ENCODE results near the gene PRKCA.

PRKCA gene

GRCh38 chr17:66637491-66637890, 335.1 kb downstream of the PRKCA start:
- no peak overlapping the region for H3K14ac ChIP-seq (ENCODE audit: low read length)
- H2AFZ ChIP-seq (ENCODE audit: low read length): no peak overlapping the region
- H2BK5ac ChIP-seq (ENCODE audit: low read length): no peak overlapping the region
- H2AK5ac ChIP-seq (ENCODE audit: low read depth, low read length): no peak overlapping the region
- H2BK15ac ChIP-seq (ENCODE audit: low read length): no peak overlapping the region
- H3K4me2 ChIP-seq (ENCODE audit: insufficient read depth, low read length, poor library complexity, severe bottlenecking): no peak overlapping the region
- no peaks in the 10 kb centered on the region for H3K4me1 ChIP-seq (ENCODE audit: control insufficient read depth in 2 of 2, insufficient read depth in 1 of 2, low read depth in 1 of 2, low read length in 2 of 2)
- no peaks in the 10 kb centered on the region for H3K27me3 ChIP-seq (ENCODE audit: control insufficient read depth in 3 of 3, insufficient read depth in 3 of 3, low read depth in 1 of 3, low read length in 3 of 3)
- no peak overlapping the region for H3K23ac ChIP-seq (ENCODE audit: low read depth, low read length, poor library complexity)
- H3K4me3 ChIP-seq (ENCODE audit: low read length in 2 of 2): no peak overlapping the region
- no peak for DNase-seq (ENCODE audit: low spot score)
- H2BK12ac ChIP-seq (ENCODE audit: low read length): no peak overlapping the region
- no peaks in the 10 kb centered on the region for H3K36me3 ChIP-seq (replicated peaks in 1 of 2; ENCODE audit: control insufficient read depth in 2 of 2, insufficient read depth in 2 of 2, low read length in 2 of 2)
- H3K9me3 ChIP-seq (replicated peaks in 1 of 2; ENCODE audit: control insufficient read depth in 2 of 2, insufficient read depth in 1 of 2, low read depth in 1 of 2, low read length in 2 of 2): no peaks in the 10 kb centered on the region
- H2BK120ac ChIP-seq (ENCODE audit: low read depth, low read length): no peak overlapping the region
- H3K27ac ChIP-seq (replicated peaks; ENCODE audit: low read length): no peak overlapping the region
- no peak overlapping the region for H3K18ac ChIP-seq (ENCODE audit: low read length)
- no peaks in the 10 kb centered on the region for H3K79me1 ChIP-seq (ENCODE audit: low read depth, low read length)
- no peak overlapping the region for H4K91ac ChIP-seq (ENCODE audit: low read depth, low read length, poor library complexity)
- H4K8ac ChIP-seq (ENCODE audit: low read depth, low read length): no peak overlapping the region
- H3K4ac ChIP-seq (ENCODE audit: low read length): no peak overlapping the region
- H3K9ac ChIP-seq (ENCODE audit: low read depth, low read length, poor library complexity): no peak overlapping the region
- no CpG with 5 or more reads among the region's 6 CpGs for WGBS, 2 donors (ENCODE audit: extremely low coverage in 2 of 2, insufficient read length in 2 of 2, insufficient replicate concordance in 1 of 2)

- no peaks in the 10 kb centered on the region for H3K36me3 ChIP-seq (replicated peaks in 1 of 2; ENCODE audit: control insufficient read depth in 2 of 2, insufficient read depth in 2 of 2, low read length in 2 of 2)
- no peak overlapping the region for H3K4me2 ChIP-seq (ENCODE audit: insufficient read depth, low read length, poor library complexity, severe bottlenecking)
- H2BK15ac ChIP-seq (ENCODE audit: low read length): no peak overlapping the region
- no peak overlapping the region for H3K4ac ChIP-seq (ENCODE audit: low read length)
- no peak overlapping the region for H2BK12ac ChIP-seq (ENCODE audit: low read length)
- H2AK5ac ChIP-seq (ENCODE audit: low read depth, low read length): no peak overlapping the region
- no peak overlapping the region for H3K27ac ChIP-seq (replicated peaks; ENCODE audit: low read length)
- no peak overlapping the region for H2BK5ac ChIP-seq (ENCODE audit: low read length)
- no peak overlapping the region for H3K23ac ChIP-seq (ENCODE audit: low read depth, low read length, poor library complexity)
- peaks cover 3 to 5% of the 10 kb centered on the region in 2 donors for H3K4me1 ChIP-seq (ENCODE audit: control insufficient read depth in 2 of 2, insufficient read depth in 1 of 2, low read depth in 1 of 2, low read length in 2 of 2)
- no peak overlapping the region for H2AFZ ChIP-seq (ENCODE audit: low read length)
- no peak overlapping the region for H3K18ac ChIP-seq (ENCODE audit: low read length)
- H3K14ac ChIP-seq (ENCODE audit: low read length): no peak overlapping the region
- H3K79me1 ChIP-seq (ENCODE audit: low read depth, low read length): no peaks in the 10 kb centered on the region
- no peaks in the 10 kb centered on the region for H3K9me3 ChIP-seq (replicated peaks in 1 of 2; ENCODE audit: control insufficient read depth in 2 of 2, insufficient read depth in 1 of 2, low read depth in 1 of 2, low read length in 2 of 2)
- no CpG with 5 or more reads among the region's 9 CpGs for WGBS, 2 donors (ENCODE audit: extremely low coverage in 2 of 2, insufficient read length in 2 of 2, insufficient replicate concordance in 1 of 2)
- H3K4me3 ChIP-seq (ENCODE audit: low read length in 2 of 2): no peak overlapping the region
- H3K9ac ChIP-seq (ENCODE audit: low read depth, low read length, poor library complexity): no peak overlapping the region
- H3K27me3 ChIP-seq (ENCODE audit: control insufficient read depth in 3 of 3, insufficient read depth in 3 of 3, low read depth in 1 of 3, low read length in 3 of 3): no peaks in the 10 kb centered on the region
- no peak overlapping the region for H4K8ac ChIP-seq (ENCODE audit: low read depth, low read length)
- no peak for DNase-seq (ENCODE audit: low spot score)
- no peak overlapping the region for H4K91ac ChIP-seq (ENCODE audit: low read depth, low read length, poor library complexity)
- H2BK120ac ChIP-seq (ENCODE audit: low read depth, low read length): no peak overlapping the region
These were observed 336.5 kb downstream of the PRKCA start for GRCh38 chr17:66638707-66639479.

- Histone ChIP-seq H4K8ac (ENCODE audit: low read depth, low read length) (no peak overlapping the region), H2BK120ac (ENCODE audit: low read depth, low read length) (no peak overlapping the region), H2BK12ac (ENCODE audit: low read length) (no peak overlapping the region), H2BK5ac (ENCODE audit: low read length) (no peak overlapping the region), H3K9me3 (replicated peaks in 1 of 2; ENCODE audit: control insufficient read depth in 2 of 2, insufficient read depth in 1 of 2, low read depth in 1 of 2, low read length in 2 of 2) (no peaks in the 10 kb centered on the region), H3K4me2 (ENCODE audit: insufficient read depth, low read length, poor library complexity, severe bottlenecking) (no peak overlapping the region), H3K27me3 (ENCODE audit: control insufficient read depth in 3 of 3, insufficient read depth in 3 of 3, low read depth in 1 of 3, low read length in 3 of 3) (no peaks in the 10 kb centered on the region), H2AK5ac (ENCODE audit: low read depth, low read length) (no peak overlapping the region), H3K36me3 (replicated peaks in 1 of 2; ENCODE audit: control insufficient read depth in 2 of 2, insufficient read depth in 2 of 2, low read length in 2 of 2) (no peaks in the 10 kb centered on the region), H3K9ac (ENCODE audit: low read depth, low read length, poor library complexity) (no peak overlapping the region), H3K4me3 (ENCODE audit: low read length in 2 of 2) (no peak overlapping the region), H3K23ac (ENCODE audit: low read depth, low read length, poor library complexity) (no peak overlapping the region), H3K79me1 (ENCODE audit: low read depth, low read length) (no peaks in the 10 kb centered on the region), H3K4me1 (ENCODE audit: control insufficient read depth in 2 of 2, insufficient read depth in 1 of 2, low read depth in 1 of 2, low read length in 2 of 2) (peaks cover 3 to 10% of the 10 kb centered on the region in 2 donors), H2BK15ac (ENCODE audit: low read length) (no peak overlapping the region), H3K18ac (ENCODE audit: low read length) (no peak overlapping the region), H3K14ac (ENCODE audit: low read length) (no peak overlapping the region), H4K91ac (ENCODE audit: low read depth, low read length, poor library complexity) (no peak overlapping the region), H3K27ac (replicated peaks; ENCODE audit: low read length) (no peak overlapping the region), H2AFZ (ENCODE audit: low read length) (peak overlapping the region; percentile 36), H3K4ac (ENCODE audit: low read length) (no peak overlapping the region)
- no CpG with 5 or more reads among the region's 11 CpGs for WGBS, 2 donors (ENCODE audit: extremely low coverage in 2 of 2, insufficient read length in 2 of 2, insufficient replicate concordance in 1 of 2)
- no peak for DNase-seq (ENCODE audit: low spot score)
These were observed 341.6 kb downstream of the PRKCA start for GRCh38 chr17:66643815-66644710.

GRCh38 chr17:66645259-66645658, 342.8 kb downstream of the PRKCA start:
- no peaks in the 10 kb centered on the region for H3K79me1 ChIP-seq (ENCODE audit: low read depth, low read length)
- no peaks in the 10 kb centered on the region for H3K36me3 ChIP-seq (replicated peaks in 1 of 2; ENCODE audit: control insufficient read depth in 2 of 2, insufficient read depth in 2 of 2, low read length in 2 of 2)
- no peak overlapping the region for H3K4me3 ChIP-seq (ENCODE audit: low read length in 2 of 2)
- H3K27ac ChIP-seq (replicated peaks; ENCODE audit: low read length): no peak overlapping the region
- H4K8ac ChIP-seq (ENCODE audit: low read depth, low read length): no peak overlapping the region
- no peak overlapping the region for H3K4me2 ChIP-seq (ENCODE audit: insufficient read depth, low read length, poor library complexity, severe bottlenecking)
- H3K9me3 ChIP-seq (replicated peaks in 1 of 2; ENCODE audit: control insufficient read depth in 2 of 2, insufficient read depth in 1 of 2, low read depth in 1 of 2, low read length in 2 of 2): no peaks in the 10 kb centered on the region
- H3K27me3 ChIP-seq (ENCODE audit: control insufficient read depth in 3 of 3, insufficient read depth in 3 of 3, low read depth in 1 of 3, low read length in 3 of 3): no peaks in the 10 kb centered on the region
- no peak overlapping the region for H3K23ac ChIP-seq (ENCODE audit: low read depth, low read length, poor library complexity)
- no CpG with 5 or more reads among the region's 10 CpGs for WGBS, 2 donors (ENCODE audit: extremely low coverage in 2 of 2, insufficient read length in 2 of 2, insufficient replicate concordance in 1 of 2)
- H2BK15ac ChIP-seq (ENCODE audit: low read length): no peak overlapping the region
- H2AK5ac ChIP-seq (ENCODE audit: low read depth, low read length): no peak overlapping the region
- no peak overlapping the region for H4K91ac ChIP-seq (ENCODE audit: low read depth, low read length, poor library complexity)
- H2AFZ ChIP-seq (ENCODE audit: low read length): no peak overlapping the region
- peaks cover 3 to 10% of the 10 kb centered on the region in 2 donors for H3K4me1 ChIP-seq (ENCODE audit: control insufficient read depth in 2 of 2, insufficient read depth in 1 of 2, low read depth in 1 of 2, low read length in 2 of 2)
- H2BK5ac ChIP-seq (ENCODE audit: low read length): no peak overlapping the region
- no peak overlapping the region for H2BK120ac ChIP-seq (ENCODE audit: low read depth, low read length)
- no peak overlapping the region for H3K4ac ChIP-seq (ENCODE audit: low read length)
- no peak overlapping the region for H3K14ac ChIP-seq (ENCODE audit: low read length)
- no peak overlapping the region for H3K18ac ChIP-seq (ENCODE audit: low read length)
- no peak for DNase-seq (ENCODE audit: low spot score)
- H3K9ac ChIP-seq (ENCODE audit: low read depth, low read length, poor library complexity): no peak overlapping the region
- H2BK12ac ChIP-seq (ENCODE audit: low read length): no peak overlapping the region

Measured in neuronal stem cell (in vitro differentiated cells).